HepG2 (cell line): Measurements from ENCODE around the gene UTP15. TPM values are rescaled to one million over a fixed set of nuclear protein-coding genes. Genes with fewer than 3 reads are reported as not detected.

ENCODE experiments used
- ATAD3A ChIP-seq: sonication (generic); formaldehyde crosslinking; IDR thresholded peaks from 2 replicates; pipeline ENCODE4 v1.4.0; 2020; ENCODE audit warnings: missing genetic modification reagents
- FOSL2 ChIP-seq: sonication (generic); formaldehyde crosslinking; IDR thresholded peaks from 2 replicates; pipeline ENCODE4 v1.4.0; 2020; ENCODE audit warnings: missing genetic modification reagents
- FOXO1 ChIP-seq: sonication (generic); formaldehyde crosslinking; IDR thresholded peaks from 2 replicates; pipeline ENCODE4 v1.4.0; 2020; ENCODE audit warnings: missing genetic modification reagents
- GZF1 ChIP-seq: sonication (generic); formaldehyde crosslinking; IDR thresholded peaks from 2 replicates; pipeline ENCODE4 v1.5.1; 2020; ENCODE audit warnings: mild to moderate bottlenecking, missing genetic modification reagents
- HDAC2 ChIP-seq: sonication (generic); formaldehyde crosslinking; IDR thresholded peaks from 2 replicates; pipeline ENCODE4 v1.4.0; 2020; ENCODE audit warnings: missing genetic modification reagents
- MATR3 ChIP-seq: sonication (generic); formaldehyde crosslinking; IDR thresholded peaks from 2 replicates; pipeline ENCODE4 v1.4.0; 2020; ENCODE audit warnings: missing genetic modification reagents
- MLLT10 ChIP-seq: sonication (generic); formaldehyde crosslinking; IDR thresholded peaks from 2 replicates; pipeline ENCODE4 v1.4.0; 2020; ENCODE audit warnings: missing genetic modification reagents
- MYC ChIP-seq: sonication (generic); formaldehyde crosslinking; IDR thresholded peaks from 2 replicates; pipeline ENCODE4 v1.9.0; 2021; ENCODE audit warnings: missing genetic modification reagents, borderline replicate concordance
- PRPF4 ChIP-seq: fragments of 200-400 bp; formaldehyde crosslinking; IDR thresholded peaks from 2 replicates; pipeline ENCODE4 v1.6.1; 2016; ENCODE audit warnings: low read length, low read depth; ENCODE audit not compliant: poor library complexity, severe bottlenecking
- RBFOX2 ChIP-seq: fragments of 200-400 bp; formaldehyde crosslinking; IDR thresholded peaks from 2 replicates; pipeline ENCODE4 v1.6.1; 2017; ENCODE audit warnings: low read depth, mild to moderate bottlenecking, low read length
- RXRB ChIP-seq: IDR thresholded peaks from 2 replicates; pipeline ENCODE4 v1.6.1; 2016; ENCODE audit warnings: borderline replicate concordance, missing genetic modification reagents, missing compliant biosample characterization
- SUZ12 ChIP-seq: fragments of 150-350 bp; IDR thresholded peaks from 2 replicates; pipeline ENCODE4 v1.6.1; 2014; ENCODE audit warnings: low read depth, low read length
- SYNCRIP ChIP-seq: fragments of 200-400 bp; formaldehyde crosslinking; IDR thresholded peaks from 2 replicates; pipeline ENCODE4 v1.6.1; 2018; ENCODE audit warnings: mild to moderate bottlenecking, low read depth, low read length; ENCODE audit not compliant: insufficient read depth
- ZBTB42 ChIP-seq: sonication (generic); formaldehyde crosslinking; IDR thresholded peaks from 2 replicates; pipeline ENCODE4 v1.5.0; 2020; ENCODE audit warnings: mild to moderate bottlenecking, missing genetic modification reagents
- ZMYM2 ChIP-seq: sonication (generic); formaldehyde crosslinking; IDR thresholded peaks from 2 replicates; pipeline ENCODE4 v1.8.0; 2022; ENCODE audit warnings: mild to moderate bottlenecking, missing genetic modification reagents
- ZNF33B ChIP-seq: sonication (generic); formaldehyde crosslinking; IDR thresholded peaks from 2 replicates; pipeline ENCODE4 v1.5.1; 2020; ENCODE audit warnings: mild to moderate bottlenecking, missing genetic modification reagents
- ZNF460 ChIP-seq: sonication (generic); formaldehyde crosslinking; IDR thresholded peaks from 2 replicates; pipeline ENCODE4 v1.5.1; 2020; ENCODE audit warnings: missing genetic modification reagents, mild to moderate bottlenecking, borderline replicate concordance
- ZNF577 ChIP-seq: sonication (generic); formaldehyde crosslinking; IDR thresholded peaks from 2 replicates; pipeline ENCODE4 v1.4.0; 2020; ENCODE audit warnings: mild to moderate bottlenecking, low read depth, missing genetic modification reagents, borderline replicate concordance
- ZNF607 ChIP-seq: sonication (generic); formaldehyde crosslinking; IDR thresholded peaks from 2 replicates; pipeline ENCODE4 v1.5.1; 2020; ENCODE audit warnings: missing genetic modification reagents, mild to moderate bottlenecking, borderline replicate concordance
- ZNF879 ChIP-seq: sonication (generic); formaldehyde crosslinking; IDR thresholded peaks from 2 replicates; pipeline ENCODE4 v1.8.1; 2023; ENCODE audit warnings: missing genetic modification reagents
- polyA plus RNA-seq, 8 experiments: library from polyadenylated mRNA; depleted of rRNA in 3 of 8; stranded (reverse) in 7 of 8; unstranded in 1 of 8; fragments of >200 nt; fragmentation: Illumina TruSeq in 4 of 8; extraction: Trizol in 4 of 8; gene quantifications; 2 replicates each; pipeline versions ENCODE4 v1.2.1 to v1.2.3, GENCODE V29; 2011 to 2016; ENCODE audit warnings: low read depth in 4 of 8, missing spikeins in 1 of 8, mixed read lengths in 1 of 8; ENCODE audit not compliant: insufficient read depth in 1 of 8
- total RNA-seq, 5 experiments: library from RNA; depleted of rRNA; stranded (reverse); fragments of >200 nt; fragmentation: Illumina TruSeq; extraction: Trizol; gene quantifications; 2 replicates each; pipeline ENCODE4 v1.2.3, GENCODE V29; 2016; ENCODE audit warnings: low read depth in 1 of 5
- TF ChIP-seq, protein P1 (sequence below): sonication (generic); formaldehyde crosslinking; IDR thresholded peaks from 2 replicates; pipeline ENCODE4 v1.4.0; 2020; ENCODE audit warnings: missing genetic modification reagents, borderline replicate concordance
- TF ChIP-seq, protein P2 (sequence below): sonication (generic); formaldehyde crosslinking; IDR thresholded peaks from 2 replicates; pipeline ENCODE4 v1.4.0; 2020; ENCODE audit warnings: mild to moderate bottlenecking, missing genetic modification reagents
- TF ChIP-seq, protein P3 (sequence below): sonication (generic); formaldehyde crosslinking; IDR thresholded peaks from 2 replicates; pipeline ENCODE4 v1.5.1; 2020; ENCODE audit warnings: missing genetic modification reagents, mild to moderate bottlenecking, borderline replicate concordance

UTP15 gene
- total and polyA plus RNA-seq, 2 of the 13 experiments (the other 11 are each of a cell fraction or from before 2014, with no cell fraction given) = 7.3 to 35.8 TPM

DNA sequence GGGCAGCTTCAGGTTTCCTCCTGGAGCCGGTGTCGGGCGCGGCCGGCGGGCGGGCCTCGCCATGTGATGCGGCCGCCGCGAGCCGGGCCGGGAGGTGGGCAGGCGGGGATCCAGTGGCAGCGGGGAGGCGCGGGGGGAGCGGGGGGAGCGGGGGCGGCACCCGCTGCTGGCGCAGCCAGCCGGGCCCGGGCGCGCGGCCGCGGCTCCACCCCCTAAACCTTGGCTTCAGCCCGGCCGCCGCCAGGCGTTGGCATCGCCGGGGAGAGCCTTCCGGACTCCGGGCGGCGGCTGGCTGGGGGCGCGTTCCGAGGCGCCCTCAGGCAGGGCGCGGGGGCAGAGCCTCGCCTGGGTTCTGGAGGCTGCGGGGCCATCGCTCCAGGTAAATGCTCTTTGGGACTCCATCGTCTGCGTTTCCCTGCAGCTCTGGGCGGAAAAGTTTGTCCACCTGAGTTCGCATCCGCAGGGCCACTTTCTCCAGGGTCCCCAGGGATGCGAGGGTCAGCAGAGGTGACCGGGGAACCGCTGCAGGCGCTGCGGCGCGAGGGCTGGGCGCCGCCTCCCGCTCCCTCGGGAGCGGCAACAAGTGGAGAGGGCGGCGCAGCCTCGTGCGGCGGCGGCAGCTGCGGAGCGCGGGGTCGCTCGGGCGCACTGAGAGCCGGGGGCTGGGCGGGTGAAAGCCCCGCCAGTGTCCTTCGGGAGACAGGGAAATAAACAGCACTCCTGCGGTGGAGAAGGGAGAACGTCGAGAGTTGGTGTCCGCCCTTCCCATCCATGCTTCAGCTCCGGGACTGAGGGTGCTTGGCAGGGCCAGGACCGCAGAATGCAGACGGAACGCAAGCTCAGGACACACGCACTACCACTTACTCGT, 60.6 kb downstream of the UTP15 start, which contains the start of gene ARHGEF28 (continued):
- no peak for TF ChIP-seq MATR3 (CRISPR knock-in tag)
- no peak for TF ChIP-seq ZNF460 (CRISPR knock-in tag)
- TF ChIP-seq ZNF879 (CRISPR knock-in tag) = no peak
- no peak for TF ChIP-seq PRPF4
- TF ChIP-seq SYNCRIP = no peak
- TF ChIP-seq SUZ12 = no peak
- TF ChIP-seq, protein P1, sequence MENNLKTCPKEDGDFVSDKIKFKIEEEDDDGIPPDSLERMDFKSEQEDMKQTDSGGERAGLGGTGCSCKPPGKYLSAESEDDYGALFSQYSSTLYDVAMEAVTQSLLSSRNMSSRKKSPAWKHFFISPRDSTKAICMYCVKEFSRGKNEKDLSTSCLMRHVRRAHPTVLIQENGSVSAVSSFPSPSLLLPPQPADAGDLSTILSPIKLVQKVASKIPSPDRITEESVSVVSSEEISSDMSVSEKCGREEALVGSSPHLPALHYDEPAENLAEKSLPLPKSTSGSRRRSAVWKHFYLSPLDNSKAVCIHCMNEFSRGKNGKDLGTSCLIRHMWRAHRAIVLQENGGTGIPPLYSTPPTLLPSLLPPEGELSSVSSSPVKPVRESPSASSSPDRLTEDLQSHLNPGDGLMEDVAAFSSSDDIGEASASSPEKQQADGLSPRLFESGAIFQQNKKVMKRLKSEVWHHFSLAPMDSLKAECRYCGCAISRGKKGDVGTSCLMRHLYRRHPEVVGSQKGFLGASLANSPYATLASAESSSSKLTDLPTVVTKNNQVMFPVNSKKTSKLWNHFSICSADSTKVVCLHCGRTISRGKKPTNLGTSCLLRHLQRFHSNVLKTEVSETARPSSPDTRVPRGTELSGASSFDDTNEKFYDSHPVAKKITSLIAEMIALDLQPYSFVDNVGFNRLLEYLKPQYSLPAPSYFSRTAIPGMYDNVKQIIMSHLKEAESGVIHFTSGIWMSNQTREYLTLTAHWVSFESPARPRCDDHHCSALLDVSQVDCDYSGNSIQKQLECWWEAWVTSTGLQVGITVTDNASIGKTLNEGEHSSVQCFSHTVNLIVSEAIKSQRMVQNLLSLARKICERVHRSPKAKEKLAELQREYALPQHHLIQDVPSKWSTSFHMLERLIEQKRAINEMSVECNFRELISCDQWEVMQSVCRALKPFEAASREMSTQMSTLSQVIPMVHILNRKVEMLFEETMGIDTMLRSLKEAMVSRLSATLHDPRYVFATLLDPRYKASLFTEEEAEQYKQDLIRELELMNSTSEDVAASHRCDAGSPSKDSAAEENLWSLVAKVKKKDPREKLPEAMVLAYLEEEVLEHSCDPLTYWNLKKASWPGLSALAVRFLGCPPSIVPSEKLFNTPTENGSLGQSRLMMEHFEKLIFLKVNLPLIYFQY (CRISPR knock-in tag) = peak; percentile 65; the same call in 1 of the 2 replicates
- TF ChIP-seq GZF1 (CRISPR knock-in tag) = no peak
- no peak for TF ChIP-seq ATAD3A (CRISPR knock-in tag)
- no peak for TF ChIP-seq ZBTB42 (CRISPR knock-in tag)
- TF ChIP-seq, protein P2, sequence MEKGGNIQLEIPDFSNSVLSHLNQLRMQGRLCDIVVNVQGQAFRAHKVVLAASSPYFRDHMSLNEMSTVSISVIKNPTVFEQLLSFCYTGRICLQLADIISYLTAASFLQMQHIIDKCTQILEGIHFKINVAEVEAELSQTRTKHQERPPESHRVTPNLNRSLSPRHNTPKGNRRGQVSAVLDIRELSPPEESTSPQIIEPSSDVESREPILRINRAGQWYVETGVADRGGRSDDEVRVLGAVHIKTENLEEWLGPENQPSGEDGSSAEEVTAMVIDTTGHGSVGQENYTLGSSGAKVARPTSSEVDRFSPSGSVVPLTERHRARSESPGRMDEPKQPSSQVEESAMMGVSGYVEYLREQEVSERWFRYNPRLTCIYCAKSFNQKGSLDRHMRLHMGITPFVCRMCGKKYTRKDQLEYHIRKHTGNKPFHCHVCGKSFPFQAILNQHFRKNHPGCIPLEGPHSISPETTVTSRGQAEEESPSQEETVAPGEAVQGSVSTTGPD (CRISPR knock-in tag) = no peak
- TF ChIP-seq ZNF577 (CRISPR knock-in tag) = no peak
- TF ChIP-seq FOXO1 (CRISPR knock-in tag) = no peak; the same call in 1 of the 2 replicates
- TF ChIP-seq ZMYM2 (CRISPR knock-in tag) = no peak
- TF ChIP-seq FOSL2 (CRISPR knock-in tag) = no peak
- TF ChIP-seq RBFOX2 = peak; percentile 93
- TF ChIP-seq, protein P3, sequence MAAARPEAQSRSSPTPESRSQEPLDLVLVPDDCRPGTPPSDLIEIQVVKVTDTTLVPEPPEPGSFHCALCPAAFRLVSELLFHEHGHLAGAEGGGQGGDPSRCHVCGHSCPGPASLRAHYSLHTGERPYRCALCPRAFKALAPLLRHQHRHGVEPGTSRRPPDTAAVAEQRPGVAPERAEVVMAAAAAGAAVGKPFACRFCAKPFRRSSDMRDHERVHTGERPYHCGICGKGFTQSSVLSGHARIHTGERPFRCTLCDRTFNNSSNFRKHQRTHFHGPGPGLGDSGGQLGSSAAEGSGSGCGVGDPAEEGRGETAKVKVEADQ (CRISPR knock-in tag) = no peak
- TF ChIP-seq RXRB (CRISPR knock-in tag) = no peak
- TF ChIP-seq ZNF607 (CRISPR knock-in tag) = no peak
- peak; percentile 30 for TF ChIP-seq MYC (CRISPR knock-in tag)
- no peak for TF ChIP-seq MLLT10
- TF ChIP-seq HDAC2 = no peak
- no peak; the same call in 1 of the 2 replicates for TF ChIP-seq ZNF33B
